Liver (tissue), 9 donors: ENCODE results near the gene FMOD. TPM values are rescaled to one million over a fixed set of nuclear protein-coding genes. Genes with fewer than 3 reads are reported as not detected.

Experiments used
- DNase-seq: peaks from one replicate; pipeline ENCODE4 v3.0.0-alpha.2; 2017; ENCODE audit warnings: low spot score
- H3K27ac ChIP-seq, 2 donors: one replicate each; pipeline ENCODE4 v1.7.0; 2013; ENCODE audit warnings: inconsistent platforms in 2 of 2, low read length in 2 of 2, control low read depth in 1 of 2, low read depth in 1 of 2, mild to moderate bottlenecking in 1 of 2
- H3K27me3 ChIP-seq, 4 donors: one replicate each; pipeline versions ENCODE4 v1.6.1 to v1.7.0; 2013; ENCODE audit warnings: low read length in 3 of 4, inconsistent platforms in 1 of 4, mild to moderate bottlenecking in 1 of 4, moderate library complexity in 1 of 4; ENCODE audit not compliant: control insufficient read depth in 4 of 4, insufficient read depth in 4 of 4
- H3K36me3 ChIP-seq, 4 donors: one replicate each; pipeline versions ENCODE4 v1.6.1 to v1.7.0; 2013; ENCODE audit warnings: low read length in 3 of 4, mild to moderate bottlenecking in 3 of 4, low read depth in 1 of 4, moderate library complexity in 1 of 4; ENCODE audit not compliant: control insufficient read depth in 4 of 4, insufficient read depth in 3 of 4
- H3K4me1 ChIP-seq, 4 donors: one replicate each; pipeline versions ENCODE4 v1.6.1 to v1.7.0; 2013; ENCODE audit warnings: low read length in 3 of 4, mild to moderate bottlenecking in 3 of 4, moderate library complexity in 1 of 4; ENCODE audit not compliant: control insufficient read depth in 4 of 4, insufficient read depth in 4 of 4
- H3K4me3 ChIP-seq, 3 donors: one replicate each; pipeline versions ENCODE4 v1.6.1 to v1.7.0; 2013; ENCODE audit warnings: low read length in 3 of 3, control low read depth in 1 of 3, low read depth in 1 of 3, mild to moderate bottlenecking in 1 of 3
- H3K9ac ChIP-seq, 2 donors: one replicate each; pipeline ENCODE4 v1.7.0; 2013; ENCODE audit warnings: low read length in 2 of 2, mild to moderate bottlenecking in 2 of 2, moderate library complexity in 2 of 2, control low read depth in 1 of 2, low read depth in 1 of 2
- H3K9me3 ChIP-seq, 4 donors: one replicate each; pipeline versions ENCODE4 v1.6.1 to v1.7.0; 2013; ENCODE audit warnings: low read length in 3 of 4; ENCODE audit not compliant: control insufficient read depth in 4 of 4
- EGR1 ChIP-seq, 2 donors: IDR thresholded peaks; 2 replicates each; pipeline ENCODE4 v1.6.1; 2016 to 2018; ENCODE audit warnings: antibody characterized with exemption in 2 of 2, low read depth in 2 of 2
- FOXA1 ChIP-seq: IDR thresholded peaks from 2 replicates; pipeline ENCODE4 v1.6.1; 2016; ENCODE audit warnings: antibody characterized with exemption
- FOXA2 ChIP-seq: IDR thresholded peaks from 2 replicates; pipeline ENCODE4 v1.6.1; 2016; ENCODE audit warnings: antibody characterized with exemption
- GABPA ChIP-seq, 2 donors: IDR thresholded peaks in 1 of 2; conservative IDR thresholded peaks in 1 of 2; 2 replicates each; pipeline ENCODE4 v1.6.1; 2016; ENCODE audit warnings: antibody characterized with exemption in 2 of 2, mild to moderate bottlenecking in 1 of 2, moderate library complexity in 1 of 2
- HNF4A ChIP-seq, 2 donors: conservative IDR thresholded peaks; 2 replicates each; pipeline ENCODE4 v1.6.1; 2016; ENCODE audit warnings: antibody characterized with exemption in 2 of 2, mild to moderate bottlenecking in 2 of 2
- HNF4G ChIP-seq: IDR thresholded peaks from 2 replicates; pipeline ENCODE4 v1.6.1; 2016; ENCODE audit warnings: antibody characterized with exemption
- JUND ChIP-seq, 2 donors: IDR thresholded peaks; 2 replicates each; pipeline ENCODE4 v1.6.1; 2016; ENCODE audit warnings: antibody characterized with exemption in 2 of 2
- MAX ChIP-seq: IDR thresholded peaks from 2 replicates; pipeline ENCODE4 v1.6.1; 2016; ENCODE audit warnings: antibody characterized with exemption
- NR2F2 ChIP-seq: IDR thresholded peaks from 2 replicates; pipeline ENCODE4 v1.6.1; 2016; ENCODE audit warnings: antibody characterized with exemption
- RAD21 ChIP-seq, 2 donors: IDR thresholded peaks; 2 replicates each; pipeline ENCODE4 v1.6.1; 2016; ENCODE audit warnings: antibody characterized with exemption in 2 of 2, mild to moderate bottlenecking in 2 of 2
- REST ChIP-seq: IDR thresholded peaks from 2 replicates; pipeline ENCODE4 v1.6.1; 2016; ENCODE audit warnings: antibody characterized with exemption, mild to moderate bottlenecking
- RXRA ChIP-seq, 2 donors: IDR thresholded peaks; 2 replicates each; pipeline ENCODE4 v1.6.1; 2017 to 2018; ENCODE audit warnings: antibody characterized with exemption in 2 of 2, mild to moderate bottlenecking in 1 of 2
- SP1 ChIP-seq: IDR thresholded peaks from 2 replicates; pipeline ENCODE4 v1.6.1; 2018; ENCODE audit warnings: antibody characterized with exemption, mild to moderate bottlenecking
- TAF1 ChIP-seq: conservative IDR thresholded peaks from 2 replicates; pipeline ENCODE4 v1.6.1; 2016; ENCODE audit warnings: antibody characterized with exemption, mild to moderate bottlenecking
- YY1 ChIP-seq: IDR thresholded peaks from 2 replicates; pipeline ENCODE4 v1.6.1; 2016; ENCODE audit warnings: antibody characterized with exemption, mild to moderate bottlenecking
- ZBTB33 ChIP-seq: IDR thresholded peaks from 2 replicates; pipeline ENCODE4 v1.6.1; 2016; ENCODE audit warnings: antibody characterized with exemption
- whole genome bisulfite sequencing: extraction: QIAGEN DNeasy Blood & Tissue Kit; methylation state at CpG from one replicate; pipeline ENCODE4 v1.1.7; 2013; 5-methylcytosine and 5-hydroxymethylcytosine counted together
- polyA plus RNA-seq, 2 donors: library from polyadenylated mRNA; stranded (reverse) in 1 of 2; unstranded in 1 of 2; fragments of 200-250 nt in 1 of 2; fragments of >200 nt in 1 of 2; fragmentation: Nextera tagmentation in 1 of 2; extraction: Ambion mirVana in 1 of 2; gene quantifications; one replicate each; pipeline versions ENCODE4 v1.2.1 to v1.2.3, GENCODE V29; 2013 to 2015
- total RNA-seq, 2 donors: library from RNA; depleted of rRNA; stranded (reverse); fragments of >200 nt; gene quantifications; one replicate each; pipeline ENCODE4 v1.2.3, GENCODE V29; 2014
- TF ChIP-seq, protein P1 (sequence below): IDR thresholded peaks from 2 replicates; pipeline ENCODE4 v1.6.1; 2016; ENCODE audit warnings: antibody characterized with exemption
- TF ChIP-seq, protein P2 (sequence below): fragments of 150-350 bp; IDR thresholded peaks from 2 replicates; pipeline ENCODE4 v1.5.1; 2017; ENCODE audit warnings: improper control_type of control experiment, low read depth, low read length; ENCODE audit not compliant: missing input control
- donor health status: healthy.
- donor health status: healthy.
- donor health status: healthy.
- donor health status: healthy.
- donor health status: healthy.

The FMOD gene
- total and polyA plus RNA-seq, 4 donors, result 1.0 to 7.0 (median 2.4) TPM

GRCh38 chr1:203302456-203302855, 48.5 kb downstream of the FMOD start:
- 91% methylated on average over 5 of the region's 7 CpGs for WGBS
- H3K9me3 ChIP-seq, result no peaks in the 10 kb centered on the region
- H3K27ac ChIP-seq, result no peak overlapping the region

DNA sequence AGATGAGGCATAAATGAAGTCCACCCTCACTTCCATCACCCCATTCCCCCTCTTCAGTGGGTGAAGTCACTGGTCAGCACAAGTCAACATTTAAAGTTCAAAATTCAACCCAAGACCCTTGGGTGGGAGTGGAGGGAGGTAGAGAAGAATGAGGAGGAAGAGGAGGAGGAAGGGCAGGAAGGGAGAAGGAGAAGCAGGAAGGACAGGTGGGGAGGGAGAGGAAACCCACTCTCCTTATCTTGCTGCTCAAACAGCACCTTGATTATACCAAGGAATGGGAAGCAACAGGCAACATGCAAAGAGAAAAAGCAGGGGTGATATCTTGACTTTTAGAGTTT, 49.6 kb downstream of the FMOD start:
- peaks cover 0 to 5% (median under 1%) of the 10 kb centered on the region in 4 donors for H3K4me1 ChIP-seq
- H3K27ac ChIP-seq, result no peak overlapping the region
- no peak for DNase-seq
- H3K27me3 ChIP-seq, result no peaks in the 10 kb centered on the region
- no peaks in the 10 kb centered on the region for H3K9me3 ChIP-seq
- H3K36me3 ChIP-seq, result no peaks in the 10 kb centered on the region
- H3K4me3 ChIP-seq, result no peak overlapping the region
- H3K9ac ChIP-seq, result no peak overlapping the region
- TF ChIP-seq GABPA (IDR thresholded peaks at IDR 0.05 in 1 of 2, conservative IDR thresholded peaks at IDR 0.05 in 1 of 2) (no peak), HNF4G (no peak), RXRA (IDR thresholded peaks at IDR 0.05) (no peak), SP1 (no peak), YY1 (no peak), TAF1 (no peak), EGR1 (IDR thresholded peaks at IDR 0.05; ENCODE audit: low read depth in 2 of 2) (no peak), FOXA1 (no peak), ZBTB33 (no peak), NR2F2 (no peak), JUND (IDR thresholded peaks at IDR 0.05) (no peak), RAD21 (IDR thresholded peaks at IDR 0.05) (no peak), REST (no peak), HNF4A (conservative IDR thresholded peaks at IDR 0.05) (no peak), MAX (no peak), FOXA2 (no peak)
- TF ChIP-seq, protein P1, sequence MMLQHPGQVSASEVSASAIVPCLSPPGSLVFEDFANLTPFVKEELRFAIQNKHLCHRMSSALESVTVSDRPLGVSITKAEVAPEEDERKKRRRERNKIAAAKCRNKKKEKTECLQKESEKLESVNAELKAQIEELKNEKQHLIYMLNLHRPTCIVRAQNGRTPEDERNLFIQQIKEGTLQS, result no peak
- TF ChIP-seq, protein P2, sequence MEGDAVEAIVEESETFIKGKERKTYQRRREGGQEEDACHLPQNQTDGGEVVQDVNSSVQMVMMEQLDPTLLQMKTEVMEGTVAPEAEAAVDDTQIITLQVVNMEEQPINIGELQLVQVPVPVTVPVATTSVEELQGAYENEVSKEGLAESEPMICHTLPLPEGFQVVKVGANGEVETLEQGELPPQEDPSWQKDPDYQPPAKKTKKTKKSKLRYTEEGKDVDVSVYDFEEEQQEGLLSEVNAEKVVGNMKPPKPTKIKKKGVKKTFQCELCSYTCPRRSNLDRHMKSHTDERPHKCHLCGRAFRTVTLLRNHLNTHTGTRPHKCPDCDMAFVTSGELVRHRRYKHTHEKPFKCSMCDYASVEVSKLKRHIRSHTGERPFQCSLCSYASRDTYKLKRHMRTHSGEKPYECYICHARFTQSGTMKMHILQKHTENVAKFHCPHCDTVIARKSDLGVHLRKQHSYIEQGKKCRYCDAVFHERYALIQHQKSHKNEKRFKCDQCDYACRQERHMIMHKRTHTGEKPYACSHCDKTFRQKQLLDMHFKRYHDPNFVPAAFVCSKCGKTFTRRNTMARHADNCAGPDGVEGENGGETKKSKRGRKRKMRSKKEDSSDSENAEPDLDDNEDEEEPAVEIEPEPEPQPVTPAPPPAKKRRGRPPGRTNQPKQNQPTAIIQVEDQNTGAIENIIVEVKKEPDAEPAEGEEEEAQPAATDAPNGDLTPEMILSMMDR, result no peak

More at GRCh38 chr1:203302456-203302855, 48.5 kb downstream of the FMOD start:
- H3K9ac ChIP-seq, result no peak overlapping the region
- TF ChIP-seq SP1 (no peak), EGR1 (IDR thresholded peaks at IDR 0.05; ENCODE audit: low read depth in 2 of 2) (no peak)
- H3K4me3 ChIP-seq, result no peak overlapping the region
- H3K36me3 ChIP-seq, result no peaks in the 10 kb centered on the region
- no peak for DNase-seq
- H3K27me3 ChIP-seq, result no peaks in the 10 kb centered on the region
- H3K4me1 ChIP-seq, result peaks cover 0 to 5% (median under 1%) of the 10 kb centered on the region in 4 donors
